ENCODE results near the gene LINC00305.

Gene LINC00305

DNA sequence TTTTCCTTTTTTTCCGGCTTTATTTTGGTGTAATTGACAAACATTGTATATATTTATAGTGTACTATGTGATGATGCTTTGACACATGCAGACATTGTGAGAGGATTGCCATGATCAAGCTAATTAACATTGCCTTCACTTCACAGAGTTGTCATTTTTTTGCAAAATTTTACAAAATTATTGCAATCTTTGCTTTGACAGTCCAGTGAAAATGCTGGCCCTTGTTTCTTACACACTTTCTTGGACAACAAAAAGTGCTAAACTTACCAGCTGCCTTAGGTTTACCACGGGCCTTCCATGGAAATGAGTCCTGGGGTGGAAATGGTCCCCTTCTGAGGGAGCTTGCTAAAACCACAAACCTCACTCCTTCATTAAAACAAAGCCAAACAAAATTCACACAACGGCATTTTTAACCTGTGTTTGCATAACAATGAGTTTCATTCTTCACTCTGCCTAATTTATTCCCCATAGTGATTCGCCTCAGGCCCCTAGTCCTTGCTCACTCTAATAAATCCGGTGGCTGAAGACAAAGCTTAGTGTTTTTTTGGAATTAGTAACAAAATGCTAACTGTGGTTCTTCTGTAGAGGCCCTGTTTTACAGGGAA lies 32.2 kb downstream of the LINC00305 start:
- in situ Hi-C loops (cut with MboI; ENCODE audit: low sequenced_read_pairs) = no loop called here

- in situ Hi-C loops (cut with MboI; ENCODE audit: low sequenced_read_pairs) = no loop called here
Observed at GRCh38 chr18:64115881-64116280, 33.0 kb downstream of the LINC00305 start.

DNA sequence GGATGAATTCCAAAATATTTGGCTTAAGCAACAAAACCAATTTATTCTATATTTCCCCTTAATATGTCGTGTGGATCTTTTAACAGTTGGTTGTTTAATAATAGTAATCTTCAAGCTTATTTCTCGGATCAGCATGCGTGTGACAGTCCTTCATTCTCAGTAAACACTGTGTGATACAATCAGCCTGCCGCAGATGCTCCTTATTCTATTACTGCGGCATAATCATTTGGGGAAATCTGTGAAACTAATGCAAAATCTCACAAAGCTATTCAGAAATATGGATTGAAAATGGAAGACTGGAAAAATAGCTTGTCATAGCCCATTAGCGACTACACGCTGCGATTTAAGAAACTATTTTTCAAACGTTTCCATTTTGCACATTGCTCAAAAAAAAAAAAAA lies 36.9 kb downstream of the LINC00305 start:
- in situ Hi-C loops (cut with MboI; ENCODE audit: low sequenced_read_pairs) = no loop called here

- in situ Hi-C loops (cut with MboI; ENCODE audit: low sequenced_read_pairs) = no loop called here
Observed at GRCh38 chr18:64110692-64111480, 38.0 kb downstream of the LINC00305 start.

- in situ Hi-C loops (cut with MboI; ENCODE audit: low sequenced_read_pairs) = no loop called here
Observed at GRCh38 chr18:64103986-64104385, 44.9 kb downstream of the LINC00305 start.

GRCh38 chr18:64100116-64100922 lies 48.6 kb downstream of the LINC00305 start:
- in situ Hi-C loops (cut with MboI; ENCODE audit: low sequenced_read_pairs) = no loop called here

DNA sequence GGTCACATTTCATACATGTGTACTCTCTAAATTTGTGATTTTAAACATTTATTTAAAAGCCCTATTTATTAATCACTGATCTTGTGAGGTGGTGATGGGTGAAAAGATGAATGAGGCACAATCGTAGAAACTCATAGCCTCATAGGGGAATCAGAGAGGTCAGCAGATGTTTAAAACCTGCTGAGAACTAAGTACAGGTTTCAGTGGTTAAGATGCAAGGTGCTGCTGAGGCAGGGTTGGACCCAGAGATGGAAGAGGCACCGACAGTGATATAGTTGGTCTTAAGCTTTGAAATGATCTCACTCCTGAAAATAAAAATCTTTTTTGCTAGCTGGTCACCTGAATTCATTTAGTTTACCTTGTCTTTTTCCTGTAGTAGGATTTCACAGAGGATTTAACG lies 49.6 kb downstream of the LINC00305 start:
- in situ Hi-C loops (cut with MboI; ENCODE audit: low sequenced_read_pairs) = no loop called here

DNA sequence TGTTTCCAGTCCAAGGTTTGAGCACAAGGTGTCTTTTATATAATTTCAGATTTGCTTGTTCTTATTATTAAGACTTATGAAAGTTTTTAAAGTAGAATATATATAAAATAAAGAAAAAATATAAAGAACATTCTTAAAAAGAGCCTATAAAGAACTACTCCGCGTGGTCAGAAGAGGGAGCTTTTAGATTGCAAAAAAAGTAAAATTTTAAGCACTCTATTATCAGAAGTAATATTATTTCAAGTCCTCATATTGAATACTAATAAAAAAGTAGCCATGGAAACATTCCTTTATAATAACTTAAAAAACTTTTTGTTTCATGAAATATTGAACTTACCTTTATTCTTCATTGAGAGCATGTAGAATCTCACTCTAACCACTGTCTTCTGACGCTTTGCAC lies 51.4 kb downstream of the LINC00305 start:
- in situ Hi-C loops (cut with MboI; ENCODE audit: low sequenced_read_pairs) = no loop called here

DNA sequence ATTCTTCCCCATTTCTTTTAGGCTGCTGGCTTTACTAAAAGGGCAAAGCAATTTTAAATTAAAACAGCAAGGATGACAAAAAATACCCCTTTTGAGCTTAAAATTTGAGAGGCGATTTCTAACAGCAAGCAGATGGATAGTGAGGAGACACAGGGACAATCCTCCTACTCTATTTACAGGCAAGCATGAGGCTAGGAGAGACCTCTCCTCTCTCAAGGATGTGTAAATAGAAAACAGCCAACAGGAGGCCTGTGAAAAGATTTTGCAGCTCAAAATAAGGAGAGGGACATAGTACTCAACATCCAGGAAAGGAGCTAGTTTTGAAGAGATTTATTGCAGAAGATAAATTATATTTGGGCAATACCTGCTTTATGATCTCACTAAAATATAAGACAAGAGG lies 53.8 kb downstream of the LINC00305 start:
- in situ Hi-C loops (cut with MboI; ENCODE audit: low sequenced_read_pairs) = no loop called here

- in situ Hi-C loops (cut with MboI; ENCODE audit: low sequenced_read_pairs) = no loop called here
Observed at GRCh38 chr18:64094210-64094609, 54.7 kb downstream of the LINC00305 start.

GRCh38 chr18:64091526-64091925 lies 57.4 kb downstream of the LINC00305 start:
- in situ Hi-C loops (cut with MboI; ENCODE audit: low sequenced_read_pairs) = no loop called here

DNA sequence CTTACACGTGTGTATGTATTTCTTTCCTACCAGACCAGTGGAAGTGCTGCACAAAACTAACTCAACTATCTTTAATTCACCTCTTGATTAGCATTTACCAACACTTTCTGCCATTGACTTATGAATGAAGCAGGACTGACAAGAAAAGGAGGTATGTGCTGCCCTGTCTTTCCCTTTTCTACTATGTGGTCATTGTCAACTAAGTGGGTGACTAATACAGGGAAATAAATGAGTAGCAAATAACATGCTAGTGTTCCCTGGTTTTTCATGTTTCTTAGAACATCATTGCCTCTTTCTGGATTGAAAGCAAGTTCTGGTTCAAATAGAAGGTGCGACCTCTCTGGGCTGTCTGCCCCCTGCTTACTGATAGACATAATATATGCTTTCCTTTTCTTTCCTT lies 58.0 kb downstream of the LINC00305 start:
- in situ Hi-C loops (cut with MboI; ENCODE audit: low sequenced_read_pairs) = no loop called here

- in situ Hi-C loops (cut with MboI; ENCODE audit: low sequenced_read_pairs) = no loop called here
Observed at GRCh38 chr18:64083916-64084315, 65.0 kb downstream of the LINC00305 start.

DNA sequence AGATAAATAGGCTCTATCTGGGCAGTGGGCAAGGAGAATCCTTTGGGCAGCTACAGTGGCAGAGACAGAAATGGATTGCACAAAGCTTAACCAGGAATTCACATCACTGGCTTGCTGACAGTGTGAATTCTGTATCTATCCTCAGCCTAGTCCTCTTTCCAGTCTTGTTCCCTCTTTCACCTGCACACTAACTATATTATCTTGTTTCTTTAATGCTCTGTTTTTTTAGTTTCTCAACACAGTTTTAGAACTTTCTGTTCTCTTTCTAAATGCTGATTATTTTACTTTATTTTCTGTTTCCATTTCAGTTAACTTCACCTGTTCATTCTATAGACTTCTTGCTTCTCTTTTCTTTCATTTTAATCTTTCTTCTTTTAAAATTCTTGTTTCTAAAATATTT lies 66.4 kb downstream of the LINC00305 start:
- in situ Hi-C loops (cut with MboI; ENCODE audit: low sequenced_read_pairs) = no loop called here

DNA sequence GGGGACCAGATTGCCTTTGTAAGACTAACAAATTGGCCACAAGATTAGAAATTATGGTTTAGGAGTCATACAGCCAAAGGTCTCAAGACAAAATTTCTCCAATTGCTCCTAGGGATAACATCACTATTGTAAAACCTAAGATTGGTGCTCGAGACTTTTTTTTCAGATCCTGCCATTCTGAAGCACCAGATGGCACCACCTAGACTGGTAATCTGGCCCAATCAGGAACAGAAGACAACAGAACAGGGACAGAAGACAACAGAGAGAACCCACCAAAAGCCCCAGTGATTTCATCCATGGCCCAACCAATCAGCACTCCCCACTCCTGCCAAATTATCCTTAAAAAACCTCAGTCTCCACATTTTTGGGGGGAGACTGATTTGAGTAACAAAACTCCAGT lies 66.8 kb downstream of the LINC00305 start:
- in situ Hi-C loops (cut with MboI; ENCODE audit: low sequenced_read_pairs) = no loop called here

DNA sequence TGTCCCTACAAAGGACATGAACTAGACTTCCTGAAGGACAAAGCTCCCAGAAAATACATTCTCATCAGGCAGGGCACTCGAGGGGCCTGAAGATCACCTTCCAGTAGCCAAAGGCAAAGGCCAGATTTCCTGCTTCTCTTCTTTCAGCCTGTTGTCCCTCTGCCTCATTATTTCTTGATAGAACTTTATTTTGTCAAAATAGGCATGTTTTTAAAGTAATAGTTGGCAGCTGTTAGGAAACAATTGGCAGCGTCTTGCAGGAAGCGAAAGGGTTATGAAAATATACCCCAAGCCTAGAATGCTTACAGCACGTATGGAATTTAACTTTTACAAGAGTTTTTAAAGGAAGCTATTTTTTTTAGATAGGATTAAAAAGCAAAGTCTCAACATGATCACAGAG lies 74.9 kb downstream of the LINC00305 start:
- in situ Hi-C loops (cut with MboI; ENCODE audit: low sequenced_read_pairs) = no loop called here

GRCh38 chr18:64055019-64055418 lies 93.9 kb downstream of the LINC00305 start:
- in situ Hi-C loops (cut with MboI; ENCODE audit: low sequenced_read_pairs) = no loop called here

DNA sequence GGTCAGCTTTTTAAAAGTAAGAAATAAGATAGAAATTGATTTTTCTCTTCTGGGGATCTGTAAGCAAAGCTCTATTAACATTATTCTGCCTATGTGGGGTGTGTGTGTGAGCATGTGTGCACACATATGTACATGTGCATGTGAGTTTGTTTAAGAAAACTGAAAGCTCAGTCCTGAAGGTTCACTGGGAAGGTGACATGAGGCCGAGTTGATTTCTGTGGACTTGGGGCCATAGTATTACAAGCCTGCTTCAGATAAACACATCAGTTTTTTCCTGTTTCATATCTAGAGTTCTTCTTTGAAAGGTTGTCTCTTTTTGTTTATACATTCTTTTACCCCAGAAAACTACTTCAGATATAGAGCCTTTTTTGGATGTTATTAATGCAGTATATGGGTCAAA lies 95.6 kb downstream of the LINC00305 start:
- in situ Hi-C loops (cut with MboI; ENCODE audit: low sequenced_read_pairs) = no loop called here

GRCh38 chr18:64052772-64053171 lies 96.1 kb downstream of the LINC00305 start:
- in situ Hi-C loops (cut with MboI; ENCODE audit: low sequenced_read_pairs) = no loop called here

GRCh38 chr18:64044616-64045015 lies 104.3 kb downstream of the LINC00305 start:
- in situ Hi-C loops (cut with MboI; ENCODE audit: low sequenced_read_pairs) = no loop called here

DNA sequence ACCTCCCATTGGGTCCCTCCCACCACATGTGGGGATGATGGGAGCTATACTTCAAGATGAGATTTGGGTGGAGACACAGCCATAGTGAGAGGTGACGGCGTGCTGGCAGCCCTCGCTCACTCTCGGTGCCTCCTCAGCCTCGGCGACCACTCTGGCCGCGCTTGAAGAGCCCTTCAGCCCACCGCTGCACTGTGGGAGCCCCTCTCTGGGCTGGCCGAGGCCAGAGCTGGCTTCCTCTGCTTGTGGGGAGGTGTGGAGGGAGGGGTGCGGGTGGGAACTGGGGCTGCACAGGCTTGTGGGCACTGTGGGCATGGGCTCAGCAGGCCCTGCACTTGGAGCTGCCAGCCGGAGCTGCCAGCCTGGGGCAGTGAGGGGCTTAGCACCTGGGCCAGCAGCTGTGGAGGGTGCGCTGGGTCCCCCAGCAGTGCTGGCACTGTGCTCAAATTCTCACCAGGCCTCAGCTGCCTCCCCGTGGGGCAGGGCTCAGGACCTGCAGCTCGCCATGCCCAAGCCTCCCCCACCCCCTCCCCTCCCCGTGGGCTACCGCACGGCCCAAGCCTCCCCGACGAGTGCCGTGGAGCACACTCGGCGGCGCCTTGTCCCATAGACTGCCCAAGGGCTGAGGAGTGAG lies 106.0 kb downstream of the LINC00305 start:
- in situ Hi-C loops (cut with MboI; ENCODE audit: low sequenced_read_pairs) = no loop called here
